Measurements from ENCODE around the gene PTGER2. TPM values are rescaled to one million over a fixed set of nuclear protein-coding genes. Genes with fewer than 3 reads are reported as not detected.

PTGER2 gene
- total RNA-seq, 1 experiment from 2014 or later = 0.41 TPM

DNA sequence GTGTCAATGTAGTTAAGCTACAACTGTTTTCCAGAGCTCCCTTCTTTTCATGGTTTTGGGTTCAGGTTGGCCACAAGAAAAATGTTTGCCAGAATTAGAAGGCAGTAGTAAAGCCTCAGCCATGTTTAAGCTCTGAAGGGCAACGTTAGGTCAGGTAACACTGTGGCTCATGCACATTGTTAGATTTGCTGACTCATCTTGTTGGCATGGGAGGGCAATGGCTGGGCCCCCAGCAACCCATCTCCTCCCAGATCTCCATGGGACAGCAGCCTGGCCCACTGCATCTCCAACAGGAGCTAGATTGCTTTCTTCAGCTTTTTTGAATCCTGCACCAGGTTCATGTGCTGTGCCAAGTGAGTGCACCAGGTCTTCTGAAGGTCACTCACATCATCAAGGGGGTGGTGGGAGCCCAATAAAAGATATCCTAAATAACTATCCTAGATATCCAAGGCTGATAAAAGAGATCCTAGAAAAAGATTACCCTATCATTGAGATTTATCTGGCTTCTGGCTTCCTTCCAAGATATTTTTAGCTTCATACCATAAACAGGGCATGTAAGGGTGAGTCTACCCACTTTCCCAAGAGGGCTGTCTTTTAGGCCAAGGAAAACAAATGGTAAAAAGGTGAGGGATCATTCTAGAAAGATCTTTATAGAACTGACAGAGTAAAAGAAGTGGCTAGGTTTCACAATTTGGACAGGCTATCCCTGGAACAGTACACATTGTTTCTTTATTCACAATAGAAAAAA is 28.9 kb downstream of the PTGER2 start:
- no peak overlapping the region for H3K27ac ChIP-seq (ENCODE audit: low read length)
- intact Hi-C loops (cut with micrococcal nuclease; ENCODE audit: unreplicated experiment) = no loop called here
- POLR2A ChIA-PET = no interaction called here
- no peak overlapping the region for H3K4me3 ChIP-seq (ENCODE audit: low read depth in 2 of 2, low read length in 2 of 2)
- CTCF ChIA-PET = no interaction called here
- no peak for ATAC-seq
- no peaks in the 10 kb centered on the region for H3K27me3 ChIP-seq (ENCODE audit: control insufficient read depth, insufficient read depth, low read length)
- TF ChIP-seq, protein P1, sequence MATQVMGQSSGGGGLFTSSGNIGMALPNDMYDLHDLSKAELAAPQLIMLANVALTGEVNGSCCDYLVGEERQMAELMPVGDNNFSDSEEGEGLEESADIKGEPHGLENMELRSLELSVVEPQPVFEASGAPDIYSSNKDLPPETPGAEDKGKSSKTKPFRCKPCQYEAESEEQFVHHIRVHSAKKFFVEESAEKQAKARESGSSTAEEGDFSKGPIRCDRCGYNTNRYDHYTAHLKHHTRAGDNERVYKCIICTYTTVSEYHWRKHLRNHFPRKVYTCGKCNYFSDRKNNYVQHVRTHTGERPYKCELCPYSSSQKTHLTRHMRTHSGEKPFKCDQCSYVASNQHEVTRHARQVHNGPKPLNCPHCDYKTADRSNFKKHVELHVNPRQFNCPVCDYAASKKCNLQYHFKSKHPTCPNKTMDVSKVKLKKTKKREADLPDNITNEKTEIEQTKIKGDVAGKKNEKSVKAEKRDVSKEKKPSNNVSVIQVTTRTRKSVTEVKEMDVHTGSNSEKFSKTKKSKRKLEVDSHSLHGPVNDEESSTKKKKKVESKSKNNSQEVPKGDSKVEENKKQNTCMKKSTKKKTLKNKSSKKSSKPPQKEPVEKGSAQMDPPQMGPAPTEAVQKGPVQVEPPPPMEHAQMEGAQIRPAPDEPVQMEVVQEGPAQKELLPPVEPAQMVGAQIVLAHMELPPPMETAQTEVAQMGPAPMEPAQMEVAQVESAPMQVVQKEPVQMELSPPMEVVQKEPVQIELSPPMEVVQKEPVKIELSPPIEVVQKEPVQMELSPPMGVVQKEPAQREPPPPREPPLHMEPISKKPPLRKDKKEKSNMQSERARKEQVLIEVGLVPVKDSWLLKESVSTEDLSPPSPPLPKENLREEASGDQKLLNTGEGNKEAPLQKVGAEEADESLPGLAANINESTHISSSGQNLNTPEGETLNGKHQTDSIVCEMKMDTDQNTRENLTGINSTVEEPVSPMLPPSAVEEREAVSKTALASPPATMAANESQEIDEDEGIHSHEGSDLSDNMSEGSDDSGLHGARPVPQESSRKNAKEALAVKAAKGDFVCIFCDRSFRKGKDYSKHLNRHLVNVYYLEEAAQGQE (IDR thresholded peaks at IDR 0.05; ENCODE audit: insufficient read depth in 1 of 2, low read depth in 2 of 2, low read length in 1 of 2) = no peak
- TF ChIP-seq SIN3A (IDR thresholded peaks at IDR 0.05; ENCODE audit: borderline replicate concordance, insufficient read depth, low read depth, low read length) (no peak), TCF7L2 (IDR thresholded peaks at IDR 0.05; ENCODE audit: low read depth, low read length) (no peak), POLR2AphosphoS5 (IDR thresholded peaks at IDR 0.05; ENCODE audit: low read depth, low read length) (no peak)
- TF ChIP-seq, protein P2, sequence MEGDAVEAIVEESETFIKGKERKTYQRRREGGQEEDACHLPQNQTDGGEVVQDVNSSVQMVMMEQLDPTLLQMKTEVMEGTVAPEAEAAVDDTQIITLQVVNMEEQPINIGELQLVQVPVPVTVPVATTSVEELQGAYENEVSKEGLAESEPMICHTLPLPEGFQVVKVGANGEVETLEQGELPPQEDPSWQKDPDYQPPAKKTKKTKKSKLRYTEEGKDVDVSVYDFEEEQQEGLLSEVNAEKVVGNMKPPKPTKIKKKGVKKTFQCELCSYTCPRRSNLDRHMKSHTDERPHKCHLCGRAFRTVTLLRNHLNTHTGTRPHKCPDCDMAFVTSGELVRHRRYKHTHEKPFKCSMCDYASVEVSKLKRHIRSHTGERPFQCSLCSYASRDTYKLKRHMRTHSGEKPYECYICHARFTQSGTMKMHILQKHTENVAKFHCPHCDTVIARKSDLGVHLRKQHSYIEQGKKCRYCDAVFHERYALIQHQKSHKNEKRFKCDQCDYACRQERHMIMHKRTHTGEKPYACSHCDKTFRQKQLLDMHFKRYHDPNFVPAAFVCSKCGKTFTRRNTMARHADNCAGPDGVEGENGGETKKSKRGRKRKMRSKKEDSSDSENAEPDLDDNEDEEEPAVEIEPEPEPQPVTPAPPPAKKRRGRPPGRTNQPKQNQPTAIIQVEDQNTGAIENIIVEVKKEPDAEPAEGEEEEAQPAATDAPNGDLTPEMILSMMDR (IDR thresholded peaks at IDR 0.05) = no peak
- no peaks in the 10 kb centered on the region for H3K36me3 ChIP-seq (ENCODE audit: control insufficient read depth, insufficient read depth, low read length)
- BruUV-seq (replicated peaks) = no TSS peak
- H3K9me3 ChIP-seq (ENCODE audit: control insufficient read depth, insufficient read depth, low read depth, low read length) = no peaks in the 10 kb centered on the region
- DNase-seq (ENCODE audit: low read depth, low spot score) = no peak
- in situ Hi-C loops (cut with HindIII; ENCODE audit: low pct_unique_long_range_greater_than_20kb, low sequenced_read_pairs) = no loop called here
- no peaks in the 10 kb centered on the region for H3K4me1 ChIP-seq (ENCODE audit: control insufficient read depth, insufficient read depth, low read length)

DNA sequence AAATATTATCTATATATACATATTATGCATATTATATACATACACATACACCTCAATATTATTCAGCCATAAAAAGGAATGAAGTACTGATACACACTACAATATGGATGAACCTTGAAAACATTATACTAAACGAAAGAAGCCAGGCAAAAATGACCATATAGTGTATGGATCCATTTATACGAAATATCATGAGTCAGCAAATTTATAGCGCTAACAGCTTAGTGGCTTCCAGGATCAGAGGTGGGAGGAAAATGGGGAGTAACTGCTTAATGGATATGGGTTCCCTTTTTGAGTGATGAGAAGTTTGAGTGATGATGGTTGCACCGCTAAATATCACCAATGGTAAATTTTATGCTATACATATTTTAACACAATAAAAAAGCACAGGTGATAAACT is 32.7 kb downstream of the PTGER2 start:
- H3K36me3 ChIP-seq (ENCODE audit: control insufficient read depth, insufficient read depth, low read length) = no peaks in the 10 kb centered on the region
- ChIA-PET CTCF (no interaction called here), POLR2A (no interaction called here)
- no peak overlapping the region for H3K27ac ChIP-seq (ENCODE audit: low read length)
- ATAC-seq (no peak), DNase-seq (ENCODE audit: low read depth, low spot score) (no peak)
- in situ Hi-C loops (cut with HindIII; ENCODE audit: low pct_unique_long_range_greater_than_20kb, low sequenced_read_pairs) = no loop called here
- no peak overlapping the region for H3K4me3 ChIP-seq (ENCODE audit: low read depth in 2 of 2, low read length in 2 of 2)
- H3K27me3 ChIP-seq (ENCODE audit: control insufficient read depth, insufficient read depth, low read length) = no peaks in the 10 kb centered on the region
- no peaks in the 10 kb centered on the region for H3K9me3 ChIP-seq (ENCODE audit: control insufficient read depth, insufficient read depth, low read depth, low read length)
- no TSS peak for BruUV-seq (replicated peaks)
- intact Hi-C loops (cut with micrococcal nuclease; ENCODE audit: unreplicated experiment) = no loop called here
- H3K4me1 ChIP-seq (ENCODE audit: control insufficient read depth, insufficient read depth, low read length) = no peaks in the 10 kb centered on the region
- TF ChIP-seq POLR2AphosphoS5 (IDR thresholded peaks at IDR 0.05; ENCODE audit: low read depth, low read length) (no peak), SIN3A (IDR thresholded peaks at IDR 0.05; ENCODE audit: borderline replicate concordance, insufficient read depth, low read depth, low read length) (no peak), TCF7L2 (IDR thresholded peaks at IDR 0.05; ENCODE audit: low read depth, low read length) (no peak)
- TF ChIP-seq, protein P1 (IDR thresholded peaks at IDR 0.05; ENCODE audit: insufficient read depth in 1 of 2, low read depth in 2 of 2, low read length in 1 of 2) = no peak
